Measurements from ENCODE around the gene ZNF80. TPM values are rescaled to one million over a fixed set of nuclear protein-coding genes. Genes with fewer than 3 reads are reported as not detected.
"Not testable (repeated sequence)": the region's sequence is repeated elsewhere in the genome, so short reads cannot be mapped to it uniquely, and the experiment has no call there.

ZNF80 gene
- total and polyA plus RNA-seq, 10 donors: 0.14 to 2.2 (median 1.0) TPM; not detected in 1

DNA sequence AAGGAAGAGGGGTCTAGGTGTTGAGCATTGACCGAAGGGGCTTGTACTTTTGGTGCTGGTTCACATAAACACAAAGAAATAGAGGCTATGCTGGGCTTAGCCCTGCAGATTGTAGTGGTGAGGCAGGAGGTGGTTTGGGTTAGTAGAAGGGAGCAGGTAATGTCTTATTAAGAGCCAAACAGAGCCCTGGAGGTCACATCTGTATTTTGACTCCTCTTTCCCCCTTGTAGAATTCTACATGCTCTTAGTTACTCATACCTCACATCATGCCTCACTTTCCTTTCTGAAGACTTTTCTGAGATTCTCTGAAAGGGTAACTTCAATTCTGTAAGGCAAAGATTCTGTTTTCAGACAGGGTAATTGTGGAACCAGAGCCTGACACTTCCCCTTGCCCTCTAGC lies 16.1 kb upstream of the ZNF80 start:
- no peaks in the 10 kb centered on the region for H3K27me3 ChIP-seq (replicated peaks in 1 of 7)
- no peaks in the 10 kb centered on the region for H3K4me1 ChIP-seq
- DNase-seq: no peak
- H3K4me3 ChIP-seq: no peak overlapping the region
- intact Hi-C loops (cut with DNase I; ENCODE audit: low total_unique reads): no loop called here
- peaks cover 0 to 15% (median 7%) of the 10 kb centered on the region in 8 donors for H3K9me3 ChIP-seq
- H3K27ac ChIP-seq: no peak overlapping the region
- no peaks in the 10 kb centered on the region for H3K36me3 ChIP-seq
- WGBS, 5 donors: 91 to 100% (median 94%) methylated on average over 1 of the region's 1 CpG
- TF ChIP-seq, protein P1, sequence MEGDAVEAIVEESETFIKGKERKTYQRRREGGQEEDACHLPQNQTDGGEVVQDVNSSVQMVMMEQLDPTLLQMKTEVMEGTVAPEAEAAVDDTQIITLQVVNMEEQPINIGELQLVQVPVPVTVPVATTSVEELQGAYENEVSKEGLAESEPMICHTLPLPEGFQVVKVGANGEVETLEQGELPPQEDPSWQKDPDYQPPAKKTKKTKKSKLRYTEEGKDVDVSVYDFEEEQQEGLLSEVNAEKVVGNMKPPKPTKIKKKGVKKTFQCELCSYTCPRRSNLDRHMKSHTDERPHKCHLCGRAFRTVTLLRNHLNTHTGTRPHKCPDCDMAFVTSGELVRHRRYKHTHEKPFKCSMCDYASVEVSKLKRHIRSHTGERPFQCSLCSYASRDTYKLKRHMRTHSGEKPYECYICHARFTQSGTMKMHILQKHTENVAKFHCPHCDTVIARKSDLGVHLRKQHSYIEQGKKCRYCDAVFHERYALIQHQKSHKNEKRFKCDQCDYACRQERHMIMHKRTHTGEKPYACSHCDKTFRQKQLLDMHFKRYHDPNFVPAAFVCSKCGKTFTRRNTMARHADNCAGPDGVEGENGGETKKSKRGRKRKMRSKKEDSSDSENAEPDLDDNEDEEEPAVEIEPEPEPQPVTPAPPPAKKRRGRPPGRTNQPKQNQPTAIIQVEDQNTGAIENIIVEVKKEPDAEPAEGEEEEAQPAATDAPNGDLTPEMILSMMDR (IDR thresholded peaks at IDR 0.05 in 8 of 11, conservative IDR thresholded peaks at IDR 0.05 in 3 of 11): no peak

DNA sequence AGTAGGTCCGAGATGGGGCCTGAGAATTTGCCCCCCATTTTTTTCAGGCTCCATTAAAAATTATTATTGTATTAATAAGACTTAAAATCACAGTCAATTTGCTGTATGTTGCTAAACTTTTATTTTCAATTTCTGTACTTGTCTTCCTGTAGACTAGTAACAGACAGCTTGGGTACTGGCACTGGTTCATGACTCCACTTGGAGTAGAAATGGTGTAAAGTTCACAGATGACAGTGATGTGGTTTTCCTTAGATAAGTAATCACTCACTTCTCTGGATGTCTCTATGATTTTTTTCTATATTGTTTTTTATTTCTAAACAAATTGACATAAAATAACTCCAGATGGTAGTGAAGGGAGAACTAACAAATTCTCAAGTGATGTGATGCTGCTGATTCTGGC lies 15.6 kb upstream of the ZNF80 start:
- no peaks in the 10 kb centered on the region for H3K27me3 ChIP-seq (replicated peaks in 1 of 7)
- H3K9me3 ChIP-seq: peaks cover 0 to 10% (median 2%) of the 10 kb centered on the region in 8 donors
- WGBS, 5 donors: 86 to 95% (median 89%) methylated on average over 1 of the region's 1 CpG
- intact Hi-C loops (cut with DNase I; ENCODE audit: low total_unique reads): no loop called here
- no peak overlapping the region for H3K27ac ChIP-seq
- no peak for DNase-seq
- no peaks in the 10 kb centered on the region for H3K4me1 ChIP-seq
- TF ChIP-seq POLR2AphosphoS5 (IDR thresholded peaks at IDR 0.05) (no peak), POLR2A (IDR thresholded peaks at IDR 0.05) (no peak)
- TF ChIP-seq, protein P1 (IDR thresholded peaks at IDR 0.05 in 8 of 11, conservative IDR thresholded peaks at IDR 0.05 in 3 of 11): no peak
- H3K36me3 ChIP-seq: no peaks in the 10 kb centered on the region
- H3K4me3 ChIP-seq: no peak overlapping the region

DNA sequence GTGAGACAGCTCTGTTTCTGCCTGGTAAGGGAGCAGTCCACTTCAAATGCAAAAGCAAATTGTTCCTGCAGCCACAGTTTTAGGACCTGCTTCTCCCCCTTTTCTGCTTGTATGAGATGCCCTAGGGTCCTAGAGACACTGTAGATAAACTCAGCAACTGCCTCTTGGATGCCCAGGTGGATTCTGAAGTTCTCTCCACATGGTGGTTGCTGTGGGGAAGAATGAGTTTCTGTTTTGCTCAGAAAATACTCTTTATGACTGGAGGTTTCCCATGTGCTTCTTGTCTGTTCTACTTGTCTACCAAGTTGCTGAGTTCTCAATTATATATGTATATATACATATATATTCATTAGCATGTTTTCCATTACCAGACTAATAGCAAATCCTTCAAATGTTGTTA lies 5.6 kb upstream of the ZNF80 start:
- H3K4me3 ChIP-seq: no peak overlapping the region
- intact Hi-C loops (cut with DNase I; ENCODE audit: low total_unique reads): no loop called here
- no peaks in the 10 kb centered on the region for H3K36me3 ChIP-seq
- peaks cover 0 to 15% (median 4%) of the 10 kb centered on the region in 8 donors for H3K9me3 ChIP-seq
- DNase-seq: no peak
- no peaks in the 10 kb centered on the region for H3K4me1 ChIP-seq
- H3K27ac ChIP-seq: no peak overlapping the region
- H3K27me3 ChIP-seq (replicated peaks in 1 of 7): no peaks in the 10 kb centered on the region
- TF ChIP-seq POLR2AphosphoS5 (IDR thresholded peaks at IDR 0.05): no peak
- no peak for TF ChIP-seq POLR2A (IDR thresholded peaks at IDR 0.05)

DNA sequence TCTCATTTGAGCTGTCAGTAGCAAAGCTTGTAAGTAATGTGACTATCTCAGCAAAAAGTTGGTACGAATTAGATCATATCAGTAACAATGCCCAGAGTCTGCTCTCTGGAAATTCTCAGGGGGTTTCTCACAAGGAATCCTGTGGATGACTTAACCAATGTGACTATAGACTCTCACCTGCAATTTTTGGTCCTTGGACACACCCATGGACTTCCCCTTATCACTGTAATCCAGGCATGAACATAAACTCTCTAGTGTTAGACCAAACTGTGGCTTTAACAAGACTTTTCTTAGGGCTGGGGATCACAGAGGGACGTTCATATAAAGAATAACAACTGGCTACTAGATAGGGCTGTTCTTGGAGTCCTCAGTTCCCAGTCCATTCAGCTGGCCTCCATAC lies 3.9 kb upstream of the ZNF80 start:
- H3K4me3 ChIP-seq: no peak overlapping the region
- no peaks in the 10 kb centered on the region for H3K27me3 ChIP-seq (replicated peaks in 1 of 7)
- H3K27ac ChIP-seq: no peak overlapping the region
- TF ChIP-seq POLR2A (IDR thresholded peaks at IDR 0.05) (no peak), POLR2AphosphoS5 (IDR thresholded peaks at IDR 0.05) (no peak)
- TF ChIP-seq, protein P1 (IDR thresholded peaks at IDR 0.05 in 8 of 11, conservative IDR thresholded peaks at IDR 0.05 in 3 of 11): no peak
- DNase-seq: no peak
- peaks cover 0 to 15% (median 4%) of the 10 kb centered on the region in 8 donors for H3K9me3 ChIP-seq
- intact Hi-C loops (cut with DNase I; ENCODE audit: low total_unique reads): no loop called here
- H3K36me3 ChIP-seq: no peaks in the 10 kb centered on the region
- WGBS, 5 donors: 63 to 79% (median 71%) methylated on average over 2 of the region's 2 CpGs
- H3K4me1 ChIP-seq: no peaks in the 10 kb centered on the region

- H3K4me3 ChIP-seq; H3K36me3 ChIP-seq; intact Hi-C loops (cut with DNase I; ENCODE audit: low total_unique reads); DNase-seq; H3K9me3 ChIP-seq; H3K27me3 ChIP-seq (replicated peaks in 1 of 7); H3K27ac ChIP-seq: not testable (repeated sequence)
- 94 to 100% (median 95%) methylated on average over 1 to 34 of the region's 34 CpGs for WGBS, 5 donors
- peaks cover 0 to 14% (median 0%) of the 10 kb centered on the region in 6 donors for H3K4me1 ChIP-seq
Observed at GRCh38 chr3:114238146-114238785, 888 bp upstream of the ZNF80 start.

All from spleen (tissue), 11 donors.